Neuronal stem cell (in vitro differentiated cells): ENCODE measurements around the gene ZNF189. TPM values are rescaled to one million over a fixed set of nuclear protein-coding genes. Genes with fewer than 3 reads are reported as not detected.

Source experiments
- DNase-seq: peaks from one replicate; pipeline ENCODE4 v3.0.0-alpha.2; 2013; ENCODE audit warnings: low spot score
- H2AFZ ChIP-seq: one replicate; pipeline ENCODE4 v1.6.1; 2013; ENCODE audit warnings: mild to moderate bottlenecking, low read length, inconsistent platforms
- H2AK5ac ChIP-seq: 2 replicates; pipeline ENCODE4 v1.6.1; 2013; ENCODE audit warnings: low read depth, mild to moderate bottlenecking, inconsistent platforms, low read length, moderate library complexity, mixed read lengths
- H2BK120ac ChIP-seq: 2 replicates; pipeline ENCODE4 v1.6.1; 2013; ENCODE audit warnings: low read depth, mild to moderate bottlenecking, inconsistent platforms, low read length, moderate library complexity, mixed read lengths
- H2BK12ac ChIP-seq: one replicate; pipeline ENCODE4 v1.6.1; 2013; ENCODE audit warnings: low read length, inconsistent platforms
- H2BK15ac ChIP-seq: 2 replicates; pipeline ENCODE4 v1.6.1; 2013; ENCODE audit warnings: mild to moderate bottlenecking, low read length, inconsistent platforms, mixed read lengths
- H2BK5ac ChIP-seq: one replicate; pipeline ENCODE4 v1.6.1; 2013; ENCODE audit warnings: inconsistent platforms, mild to moderate bottlenecking, low read length, moderate library complexity
- H3K14ac ChIP-seq: one replicate; pipeline ENCODE4 v1.6.1; 2013; ENCODE audit warnings: low read length, inconsistent platforms
- H3K18ac ChIP-seq: 2 replicates; pipeline ENCODE4 v1.6.1; 2013; ENCODE audit warnings: low read length, inconsistent platforms
- H3K23ac ChIP-seq: 2 replicates; pipeline ENCODE4 v1.6.1; 2013; ENCODE audit warnings: low read depth, mild to moderate bottlenecking, mixed read lengths, low read length, inconsistent platforms; ENCODE audit not compliant: poor library complexity
- H3K27ac ChIP-seq: replicated peaks from 3 replicates; pipeline ENCODE4 v1.5.1; 2013; ENCODE audit warnings: low read length, inconsistent platforms
- H3K27me3 ChIP-seq, 3 experiments: 2 replicates each; pipeline ENCODE4 v1.6.1; 2013; ENCODE audit warnings: low read length in 3 of 3, mild to moderate bottlenecking in 2 of 3, inconsistent platforms in 1 of 3, low read depth in 1 of 3, mixed read lengths in 1 of 3, moderate library complexity in 1 of 3; ENCODE audit not compliant: control insufficient read depth in 3 of 3, insufficient read depth in 3 of 3
- H3K36me3 ChIP-seq, 2 donors: replicated peaks in 1 of 2; 2 replicates each; pipeline ENCODE4 v1.6.1; 2013; ENCODE audit warnings: low read length in 2 of 2; ENCODE audit not compliant: control insufficient read depth in 2 of 2, insufficient read depth in 2 of 2
- H3K4ac ChIP-seq: 2 replicates; pipeline ENCODE4 v1.6.1; 2013; ENCODE audit warnings: inconsistent platforms, mild to moderate bottlenecking, low read length, moderate library complexity
- H3K4me1 ChIP-seq, 2 donors: 1 replicate in 1 of 2; 2 replicates in 1 of 2; pipeline ENCODE4 v1.6.1; 2013; ENCODE audit warnings: low read length in 2 of 2, low read depth in 1 of 2; ENCODE audit not compliant: control insufficient read depth in 2 of 2, insufficient read depth in 1 of 2
- H3K4me2 ChIP-seq: one replicate; pipeline ENCODE4 v1.6.1; 2013; ENCODE audit warnings: mild to moderate bottlenecking, low read length, inconsistent platforms; ENCODE audit not compliant: insufficient read depth, poor library complexity, severe bottlenecking
- H3K4me3 ChIP-seq, 2 donors: 2 replicates each; pipeline ENCODE4 v1.5.1; 2013; ENCODE audit warnings: low read length in 2 of 2, mild to moderate bottlenecking in 2 of 2, inconsistent platforms in 1 of 2, moderate library complexity in 1 of 2
- H3K79me1 ChIP-seq: one replicate; pipeline ENCODE4 v1.6.1; 2013; ENCODE audit warnings: low read depth, mild to moderate bottlenecking, inconsistent platforms, low read length, moderate library complexity
- H3K9ac ChIP-seq: one replicate; pipeline ENCODE4 v1.6.1; 2013; ENCODE audit warnings: mild to moderate bottlenecking, low read depth, low read length, inconsistent platforms; ENCODE audit not compliant: poor library complexity
- H3K9me3 ChIP-seq, 2 donors: replicated peaks in 1 of 2; 2 replicates each; pipeline versions ENCODE3 to v1.6.1; 2013; ENCODE audit warnings: low read length in 2 of 2, mild to moderate bottlenecking in 2 of 2, inconsistent platforms in 1 of 2, low read depth in 1 of 2, mixed read lengths in 1 of 2, moderate library complexity in 1 of 2; ENCODE audit not compliant: control insufficient read depth in 2 of 2, insufficient read depth in 1 of 2
- H4K8ac ChIP-seq: one replicate; pipeline ENCODE4 v1.6.1; 2013; ENCODE audit warnings: low read depth, mild to moderate bottlenecking, inconsistent platforms, low read length, moderate library complexity
- H4K91ac ChIP-seq: one replicate; pipeline ENCODE4 v1.6.1; 2013; ENCODE audit warnings: low read length, low read depth, mild to moderate bottlenecking, inconsistent platforms; ENCODE audit not compliant: poor library complexity
- WGBS, 2 donors: extraction: QIAGEN DNeasy Blood & Tissue Kit; methylation state at CpG; one replicate each; pipeline ENCODE4 v1.1.7; 2013; ENCODE audit warnings: missing lambda C conversion rate in 2 of 2, mixed read lengths in 1 of 2; ENCODE audit not compliant: insufficient read length in 2 of 2, insufficient replicate concordance in 1 of 2; ENCODE audit errors: extremely low coverage in 2 of 2; 5-methylcytosine and 5-hydroxymethylcytosine counted together
- polyA plus RNA-seq, 2 experiments: library from polyadenylated mRNA; stranded (reverse); fragments of 200-250 nt; gene quantifications; one replicate each; pipeline ENCODE4 v1.2.3, GENCODE V29; 2013

The ZNF189 gene
- 10.6 TPM for polyA plus RNA-seq (2013, experiment 1 of 2)
- 10.6 TPM for polyA plus RNA-seq (2013, experiment 2 of 2)

GRCh38 chr9:101398068-101398929, at the start of gene ZNF189, which contains the start of gene MRPL50:
ZNF189 (plus strand) TSS chr9:101398851; CDS start chr9:101399157, 306 bp downstream.
MRPL50 (minus strand) TSS chr9:101398618; CDS start chr9:101398592, 26 bp downstream.
- Histone ChIP-seq H3K4me2 (peak within 1 kb of the TSS; percentile 83), H3K4me1 (peaks cover 3 to 4% of the 10 kb centered on the region in 2 donors), H3K9me3 (peaks cover 9 to 61% of the 10 kb centered on the region in 2 donors), H3K9ac (peak within 1 kb of the TSS; percentile 92), H3K4ac (no peak within 1 kb of the TSS), H3K14ac (no peak within 1 kb of the TSS), H2BK120ac (no peak within 1 kb of the TSS), H3K27me3 (no peaks in the 10 kb centered on the region), H2BK12ac (no peak within 1 kb of the TSS), H3K23ac (peak within 1 kb of the TSS; percentile 65), H3K4me3 (peak within 1 kb of the TSS; percentile 79 to 92), H2BK15ac (no peak within 1 kb of the TSS), H4K91ac (peak within 1 kb of the TSS; percentile 72), H2AFZ (peak within 1 kb of the TSS; percentile 93), H2BK5ac (no peak within 1 kb of the TSS), H3K18ac (peak within 1 kb of the TSS; percentile 95), H4K8ac (no peak within 1 kb of the TSS), H3K27ac (no peak within 1 kb of the TSS), H3K36me3 (peaks cover 16 to 69% of the 10 kb centered on the region in 2 donors), H2AK5ac (no peak within 1 kb of the TSS), H3K79me1 (peaks cover 10% of the 10 kb centered on the region)
- peak; percentile 97 for DNase-seq
- WGBS, 2 donors, result no CpG with 5 or more reads among the region's 44 CpGs

- Histone ChIP-seq H2BK5ac (no peak overlapping the region), H3K4me1 (peaks cover 0 to 5% of the 10 kb centered on the region in 2 donors), H3K18ac (no peak overlapping the region), H4K8ac (no peak overlapping the region), H3K27me3 (peaks cover 0 to 12% (median 0%) of the 10 kb centered on the region in 3 experiments), H2BK15ac (no peak overlapping the region), H3K14ac (no peak overlapping the region), H2BK12ac (no peak overlapping the region), H3K36me3 (no peaks in the 10 kb centered on the region), H3K9me3 (no peaks in the 10 kb centered on the region), H3K4me3 (no peak overlapping the region), H3K4me2 (no peak overlapping the region), H2AFZ (no peak overlapping the region), H3K23ac (no peak overlapping the region), H3K4ac (no peak overlapping the region), H4K91ac (no peak overlapping the region), H3K79me1 (no peaks in the 10 kb centered on the region), H2BK120ac (no peak overlapping the region), H3K27ac (no peak overlapping the region), H3K9ac (no peak overlapping the region), H2AK5ac (no peak overlapping the region)
- no peak for DNase-seq
- WGBS, 2 donors, result no CpG with 5 or more reads among the region's 1 CpG
Observed at GRCh38 chr9:101350285-101350684, 48.4 kb upstream of the ZNF189 start.

- H3K23ac ChIP-seq, result no peak overlapping the region
- H3K4me1 ChIP-seq, result no peaks in the 10 kb centered on the region
- no peaks in the 10 kb centered on the region for H3K36me3 ChIP-seq
- H3K14ac ChIP-seq, result no peak overlapping the region
- no peak overlapping the region for H3K18ac ChIP-seq
- no peak overlapping the region for H2BK15ac ChIP-seq
- no peaks in the 10 kb centered on the region for H3K79me1 ChIP-seq
- no peak overlapping the region for H4K91ac ChIP-seq
- no peak overlapping the region for H2BK12ac ChIP-seq
- H3K27me3 ChIP-seq, result peaks cover 0 to 5% (median 0%) of the 10 kb centered on the region in 3 experiments
- no peak overlapping the region for H4K8ac ChIP-seq
- H3K9ac ChIP-seq, result no peak overlapping the region
- WGBS, 2 donors, result no CpG with 5 or more reads among the region's 6 CpGs
- H2AFZ ChIP-seq, result no peak overlapping the region
- no peak overlapping the region for H3K4me3 ChIP-seq
- H3K4ac ChIP-seq, result no peak overlapping the region
- H2AK5ac ChIP-seq, result no peak overlapping the region
- H3K9me3 ChIP-seq, result no peaks in the 10 kb centered on the region
- no peak for DNase-seq
- no peak overlapping the region for H3K27ac ChIP-seq
- no peak overlapping the region for H2BK120ac ChIP-seq
- H3K4me2 ChIP-seq, result no peak overlapping the region
- no peak overlapping the region for H2BK5ac ChIP-seq
Observed at GRCh38 chr9:101352892-101353463, 45.7 kb upstream of the ZNF189 start.

GRCh38 chr9:101353683-101354082, 45.0 kb upstream of the ZNF189 start:
- H3K9ac ChIP-seq, result no peak overlapping the region
- WGBS, 2 donors, result no CpG with 5 or more reads among the region's 2 CpGs

More at GRCh38 chr9:101353683-101354082, 45.0 kb upstream of the ZNF189 start:
- Histone ChIP-seq H3K4me3 (no peak overlapping the region), H2AFZ (no peak overlapping the region), H4K8ac (no peak overlapping the region), H3K14ac (no peak overlapping the region), H2AK5ac (no peak overlapping the region), H3K27ac (no peak overlapping the region), H3K4me2 (no peak overlapping the region), H2BK5ac (no peak overlapping the region), H3K23ac (no peak overlapping the region), H4K91ac (no peak overlapping the region), H3K4ac (no peak overlapping the region), H2BK120ac (no peak overlapping the region), H3K27me3 (peaks cover 0 to 4% (median 0%) of the 10 kb centered on the region in 3 experiments), H3K79me1 (no peaks in the 10 kb centered on the region), H2BK12ac (no peak overlapping the region), H3K9me3 (no peaks in the 10 kb centered on the region), H3K18ac (no peak overlapping the region), H3K36me3 (no peaks in the 10 kb centered on the region), H2BK15ac (no peak overlapping the region), H3K4me1 (no peaks in the 10 kb centered on the region)
- DNase-seq, result no peak
